GM12873 (cell line): Measurements from ENCODE around the gene EIF4G3.

ENCODE experiments used
- TF ChIP-seq, protein P1 (sequence below): IDR thresholded peaks from 2 replicates; pipeline ENCODE4 v1.5.1; 2012; ENCODE audit warnings: low read depth, mild to moderate bottlenecking, moderate library complexity, low read length, control low read depth; ENCODE audit not compliant: insufficient read depth; ENCODE audit errors: missing control alignments

EIF4G3 gene

GRCh38 chr1:21050031-21050430, 126.7 kb downstream of the EIF4G3 start:
- TF ChIP-seq, protein P1, sequence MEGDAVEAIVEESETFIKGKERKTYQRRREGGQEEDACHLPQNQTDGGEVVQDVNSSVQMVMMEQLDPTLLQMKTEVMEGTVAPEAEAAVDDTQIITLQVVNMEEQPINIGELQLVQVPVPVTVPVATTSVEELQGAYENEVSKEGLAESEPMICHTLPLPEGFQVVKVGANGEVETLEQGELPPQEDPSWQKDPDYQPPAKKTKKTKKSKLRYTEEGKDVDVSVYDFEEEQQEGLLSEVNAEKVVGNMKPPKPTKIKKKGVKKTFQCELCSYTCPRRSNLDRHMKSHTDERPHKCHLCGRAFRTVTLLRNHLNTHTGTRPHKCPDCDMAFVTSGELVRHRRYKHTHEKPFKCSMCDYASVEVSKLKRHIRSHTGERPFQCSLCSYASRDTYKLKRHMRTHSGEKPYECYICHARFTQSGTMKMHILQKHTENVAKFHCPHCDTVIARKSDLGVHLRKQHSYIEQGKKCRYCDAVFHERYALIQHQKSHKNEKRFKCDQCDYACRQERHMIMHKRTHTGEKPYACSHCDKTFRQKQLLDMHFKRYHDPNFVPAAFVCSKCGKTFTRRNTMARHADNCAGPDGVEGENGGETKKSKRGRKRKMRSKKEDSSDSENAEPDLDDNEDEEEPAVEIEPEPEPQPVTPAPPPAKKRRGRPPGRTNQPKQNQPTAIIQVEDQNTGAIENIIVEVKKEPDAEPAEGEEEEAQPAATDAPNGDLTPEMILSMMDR, result no peak

DNA sequence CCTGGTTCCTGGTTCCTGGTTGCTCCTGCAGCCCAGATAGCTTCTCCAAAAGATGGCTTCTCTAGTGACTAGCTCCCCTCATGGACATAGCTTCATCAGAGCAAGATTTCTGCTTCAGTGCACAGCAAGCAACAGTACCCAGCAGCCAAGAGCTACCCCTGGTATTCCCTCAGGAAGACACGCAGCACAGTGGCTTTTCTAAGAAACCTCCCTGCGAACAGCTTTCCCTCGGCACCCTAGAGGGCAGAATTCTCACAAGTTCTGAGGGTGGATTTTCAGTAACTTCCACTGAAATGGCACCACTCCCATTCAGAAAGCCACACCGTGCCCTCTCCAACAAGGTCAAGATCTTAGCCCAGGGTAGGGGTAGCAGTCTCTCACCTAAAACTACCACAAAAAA, 128.2 kb downstream of the EIF4G3 start:
- TF ChIP-seq, protein P1, result no peak

GRCh38 chr1:21046132-21046531, 130.6 kb downstream of the EIF4G3 start:
- TF ChIP-seq, protein P1, result no peak

DNA sequence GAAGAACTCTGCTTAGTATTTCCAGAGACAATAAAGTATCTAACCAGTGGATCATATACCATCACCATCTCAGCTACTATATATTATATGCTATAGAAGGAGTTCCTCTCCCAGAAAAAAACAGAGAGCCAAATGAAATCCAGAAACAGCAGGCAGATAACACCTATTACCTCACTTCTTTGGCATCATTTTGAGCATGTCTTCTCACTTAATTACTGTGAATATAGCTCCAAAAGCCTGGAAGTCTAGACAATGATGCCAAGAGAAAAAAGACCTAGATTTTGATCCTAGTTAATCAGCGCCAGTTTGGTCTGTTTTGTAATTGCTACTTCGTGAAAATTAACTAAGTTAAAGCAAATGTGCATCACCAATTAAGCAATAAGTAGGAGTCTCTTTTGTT, 131.3 kb downstream of the EIF4G3 start:
- TF ChIP-seq, protein P1, result no peak

DNA sequence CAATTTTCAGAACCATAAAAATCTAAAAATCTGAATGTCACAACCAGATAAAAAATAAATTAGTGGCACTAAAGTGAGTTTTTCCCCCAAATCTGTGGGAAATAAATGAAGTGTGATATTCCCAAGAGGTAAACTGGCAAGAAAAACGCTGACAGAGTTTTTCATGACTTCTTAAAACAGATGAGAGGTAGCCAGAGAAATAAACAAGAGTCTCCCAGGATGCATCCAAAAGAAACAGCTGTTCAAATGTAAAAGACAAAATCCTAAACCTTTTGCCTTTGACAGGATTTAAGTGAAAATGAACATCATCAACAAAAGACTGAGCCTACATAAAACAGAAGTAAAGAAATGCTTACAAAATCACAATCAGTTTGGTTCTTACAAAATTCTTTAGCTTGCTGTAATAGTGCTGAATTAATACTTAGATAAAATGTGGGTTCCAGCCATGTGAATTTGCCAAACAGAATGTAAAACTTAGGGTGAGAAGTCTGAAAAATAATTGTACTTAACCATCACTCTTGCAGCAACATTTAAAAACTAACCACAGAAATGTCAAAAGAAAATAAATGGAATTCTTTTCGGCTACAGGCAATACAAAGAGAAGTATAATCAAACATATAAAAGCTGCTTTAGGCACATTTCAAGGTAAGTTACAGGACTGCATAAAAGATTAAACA, 133.6 kb downstream of the EIF4G3 start:
- TF ChIP-seq, protein P1, result no peak

DNA sequence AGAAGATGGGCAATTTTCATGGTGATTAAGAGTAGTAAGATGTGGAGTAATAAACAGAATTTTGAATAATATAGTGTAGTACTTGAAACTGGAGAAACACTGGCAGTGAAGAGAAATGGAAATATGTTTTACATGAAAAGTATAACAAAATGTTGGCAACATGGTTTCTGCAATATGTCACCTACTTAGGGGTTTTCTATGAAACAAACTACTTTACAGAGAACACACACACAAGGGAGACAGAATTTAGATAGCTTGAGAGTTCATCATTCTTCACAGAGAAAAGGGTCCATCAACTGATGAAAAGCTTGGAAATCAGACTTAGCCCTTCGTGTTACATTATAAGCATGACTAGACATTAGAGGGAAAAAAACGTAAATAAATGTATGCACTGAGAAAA, 135.2 kb downstream of the EIF4G3 start:
- TF ChIP-seq, protein P1, result no peak

DNA sequence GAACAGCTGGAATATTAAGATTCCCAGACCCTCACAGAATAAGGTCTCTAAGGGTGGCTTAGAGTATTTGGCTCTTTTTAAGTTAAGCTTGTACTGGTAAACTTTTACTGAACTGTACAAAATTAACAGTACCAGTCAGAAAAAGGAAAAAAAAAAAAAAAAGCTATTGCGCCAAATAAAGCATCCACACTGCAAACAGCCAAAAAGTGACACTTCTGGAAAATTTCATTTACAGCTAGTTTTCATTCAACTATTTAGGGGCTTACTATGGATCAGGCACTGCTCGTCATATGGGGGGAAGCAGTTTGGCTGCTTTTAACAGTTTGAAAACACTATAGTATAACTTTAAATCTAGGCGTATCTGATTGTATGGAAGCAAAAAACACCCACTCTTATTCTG, 139.6 kb downstream of the EIF4G3 start:
- TF ChIP-seq, protein P1, result no peak
